Endothelial cell of umbilical vein (primary cell): ENCODE data around the gene GPR50. TPM values are rescaled to one million over a fixed set of nuclear protein-coding genes. Genes with fewer than 3 reads are reported as not detected.

Source experiments
- BruUV-seq: library from RNA; stranded (reverse); fragments of 400-500 nt; replicated peaks from 2 replicates; lab custom pipeline; 2021; lab: Mats Ljungman, UMichigan
- CTCF ChIA-PET: fragments of 300-600, 350-600 bp; sonication (Branson Sonifier 250); formaldehyde crosslinking; loops from one replicate; lab custom pipeline; 2021; ENCODE audit warnings: antibody characterized with exemption, inconsistent platforms; lab: Charles Lee
- POLR2A ChIA-PET: fragments of 300-600, 350-600 bp; sonication (Branson Sonifier 250); formaldehyde crosslinking; loops from one replicate; lab custom pipeline; 2021; ENCODE audit warnings: antibody characterized with exemption, inconsistent platforms; lab: Charles Lee
- DNase-seq: peaks from one replicate; pipeline ENCODE4 v3.0.0-alpha.2; 2011; ENCODE audit warnings: low read depth, low spot score
- FAIRE-seq: peaks from 2 replicates; lab custom pipeline; 2011; peaks lifted over from hg19 to GRCh38; lab: Jason Lieb, UNC
- H2AFZ ChIP-seq: 2 replicates; pipeline ENCODE4 v1.6.0; 2012; ENCODE audit warnings: low read depth, low read length, control low read depth, inconsistent platforms
- H3K27ac ChIP-seq: 2 replicates; pipeline ENCODE4 v1.5.1; 2011; ENCODE audit warnings: low read depth, mild to moderate bottlenecking, control low read depth, low read length, moderate library complexity; ENCODE audit not compliant: insufficient read depth
- H3K27me3 ChIP-seq, 2 experiments: 2 replicates each; pipeline versions ENCODE4 v1.6.0 to v1.6.1; 2011; ENCODE audit warnings: low read length in 2 of 2, mixed read lengths in 1 of 2; ENCODE audit not compliant: control insufficient read depth in 2 of 2, insufficient read depth in 2 of 2
- H3K36me3 ChIP-seq, 2 experiments: 2 replicates in 1 of 2; 3 replicates in 1 of 2; pipeline ENCODE4 v1.5.1; 2011; ENCODE audit warnings: low read length in 2 of 2, mild to moderate bottlenecking in 1 of 2, moderate library complexity in 1 of 2; ENCODE audit not compliant: control insufficient read depth in 2 of 2, insufficient read depth in 2 of 2; ENCODE audit errors: extremely low read depth in 1 of 2
- H3K4me1 ChIP-seq: 3 replicates; pipeline ENCODE4 v1.5.1; 2011; ENCODE audit warnings: mild to moderate bottlenecking, low read length; ENCODE audit not compliant: control insufficient read depth, insufficient read depth; ENCODE audit errors: extremely low read depth
- H3K4me2 ChIP-seq: 2 replicates; pipeline ENCODE4 v1.6.1; 2011; ENCODE audit warnings: low read length, control low read depth, mixed read lengths; ENCODE audit not compliant: insufficient read depth
- H3K4me3 ChIP-seq, 3 experiments: fragments of 200-600 bp in 1 of 3; sonication (generic), shearing (Covaris generic) in 1 of 3; replicated peaks in 1 of 3; 2 replicates each; pipeline ENCODE4 v1.5.1; 2011 to 2016; ENCODE audit warnings: control low read depth in 3 of 3, low read length in 3 of 3, mild to moderate bottlenecking in 2 of 3, inconsistent platforms in 1 of 3, low read depth in 1 of 3, moderate library complexity in 1 of 3; ENCODE audit not compliant: insufficient read depth in 1 of 3
- H3K79me2 ChIP-seq: 2 replicates; pipeline ENCODE4 v1.6.0; 2012; ENCODE audit warnings: low read length, inconsistent platforms; ENCODE audit not compliant: control insufficient read depth, insufficient read depth
- H3K9ac ChIP-seq: replicated peaks from 2 replicates; pipeline ENCODE3; 2011; ENCODE audit warnings: low read length, control low read depth; ENCODE audit not compliant: insufficient read depth; ENCODE audit errors: extremely low read depth
- H3K9me1 ChIP-seq: replicated peaks from 3 replicates; pipeline ENCODE4 v1.6.0; 2011; ENCODE audit warnings: mild to moderate bottlenecking, low read length; ENCODE audit not compliant: control insufficient read depth, insufficient read depth; ENCODE audit errors: extremely low read depth
- H3K9me3 ChIP-seq: replicated peaks from 2 replicates; pipeline ENCODE4 v1.5.1; 2012; ENCODE audit warnings: low read length, inconsistent platforms; ENCODE audit not compliant: control insufficient read depth, insufficient read depth
- H4K20me1 ChIP-seq: replicated peaks from 2 replicates; pipeline ENCODE3; 2011; ENCODE audit warnings: mild to moderate bottlenecking, low read length; ENCODE audit not compliant: control insufficient read depth, insufficient read depth; ENCODE audit errors: extremely low read depth
- CTCF ChIP-seq, 2 donors: IDR thresholded peaks; 1 replicate in 1 of 2; 2 replicates in 1 of 2; pipeline ENCODE4 v1.5.1; 2011; ENCODE audit warnings: low read length in 2 of 2, mild to moderate bottlenecking in 2 of 2, moderate library complexity in 2 of 2, control low read depth in 1 of 2, inconsistent platforms in 1 of 2, low read depth in 1 of 2; ENCODE audit not compliant: insufficient read depth in 1 of 2; ENCODE audit errors: extremely low read depth in 1 of 2
- EZH2 ChIP-seq: IDR thresholded peaks from 2 replicates; pipeline ENCODE4 v1.6.1; 2012; ENCODE audit warnings: borderline replicate concordance, low read depth, mild to moderate bottlenecking, moderate library complexity, low read length, inconsistent platforms; ENCODE audit not compliant: severe bottlenecking
- FOS ChIP-seq: IDR thresholded peaks from 2 replicates; pipeline ENCODE4 v1.6.1; 2011; ENCODE audit warnings: mild to moderate bottlenecking, low read length, moderate library complexity, borderline replicate concordance; ENCODE audit not compliant: insufficient read depth
- GATA2 ChIP-seq: IDR thresholded peaks from 2 replicates; pipeline ENCODE4 v1.7.0; 2011; ENCODE audit warnings: low read depth, mild to moderate bottlenecking, moderate library complexity, mixed read lengths, low read length; ENCODE audit not compliant: insufficient read length, insufficient read depth
- JUN ChIP-seq: IDR thresholded peaks from 2 replicates; pipeline ENCODE4 v1.6.1; 2011; ENCODE audit warnings: borderline replicate concordance, low read depth; ENCODE audit not compliant: insufficient read length, insufficient read depth
- MAX ChIP-seq: IDR thresholded peaks from 2 replicates; pipeline ENCODE4 v1.6.1; 2011; ENCODE audit not compliant: insufficient read depth, insufficient read length
- MYC ChIP-seq: IDR thresholded peaks from one replicate; pipeline ENCODE4 v1.6.1; 2011; ENCODE audit warnings: mild to moderate bottlenecking, low read depth, low read length
- POLR2AphosphoS5 ChIP-seq: IDR thresholded peaks from 2 replicates; pipeline ENCODE4 v1.6.1; 2012; ENCODE audit warnings: low read depth, mild to moderate bottlenecking, control low read depth, low read length, moderate library complexity; ENCODE audit not compliant: insufficient read depth
- dilution Hi-C: fragments of 300-500 bp; cut with MboI; formaldehyde crosslinking; loops from one replicate; pipeline ENCODE4 v1.15.0; 2019; ENCODE audit warnings: low sequenced_read_pairs; ENCODE audit not compliant: extremely low pct_ligation_motif_present
- intact Hi-C: fragments of 100-400 bp; cut with micrococcal nuclease; formaldehyde crosslinking; loops from one replicate; pipeline ENCODE4 v1.10.0; 2022
- microRNA-seq: library from miRNA; unstranded; fragments of <30 nt; microRNA quantifications from one replicate; pipeline ENCODE4 v1.2.0, GENCODE V29; 2021; ENCODE audit warnings: borderline number of aligned reads, borderline replicate concordance
- polyA plus RNA-seq, 4 experiments: library from polyadenylated mRNA; depleted of rRNA in 3 of 4; stranded (reverse) in 3 of 4; unstranded in 1 of 4; fragments of >200 nt; gene quantifications; 2 replicates each; pipeline versions ENCODE4 v1.2.1 to v1.2.3, GENCODE V29; 2011 to 2012; ENCODE audit warnings: missing spikeins in 1 of 4
- small RNA-seq: library from RNA; depleted of rRNA; stranded (forward); fragments of <200 nt; gene quantifications from one replicate; pipeline ENCODE3, GENCODE V24; 2012; ENCODE audit warnings: low replicate concordance, low read depth; ENCODE audit not compliant: insufficient read depth, insufficient read length
- total RNA-seq: library from RNA; stranded (reverse); gene quantifications from 2 replicates; pipeline ENCODE4 v1.2.3, GENCODE V29; 2021

Gene GPR50
- total and polyA plus RNA-seq, 2 donors (not counting 3 experiments of a cell fraction or from before 2014, with no cell fraction given), result not detected

- intact Hi-C loops, result no loop called here
- H3K4me2 ChIP-seq, result no peak overlapping the region
- H3K27ac ChIP-seq, result no peak overlapping the region
- no peaks in the 10 kb centered on the region for H3K9me1 ChIP-seq
- no TSS peak for BruUV-seq
- H3K36me3 ChIP-seq, result no peaks in the 10 kb centered on the region
- FAIRE-seq (no peak), DNase-seq (no peak)
- H3K4me3 ChIP-seq, result no peak overlapping the region
- no peaks in the 10 kb centered on the region for H3K27me3 ChIP-seq
- no peak overlapping the region for H2AFZ ChIP-seq
- no peaks in the 10 kb centered on the region for H3K4me1 ChIP-seq
- POLR2A ChIA-PET, result no interaction called here
- H4K20me1 ChIP-seq, result no peaks in the 10 kb centered on the region
- CTCF ChIA-PET, result no interaction called here
- H3K9ac ChIP-seq, result no peak overlapping the region
- H3K9me3 ChIP-seq, result no peaks in the 10 kb centered on the region
- H3K79me2 ChIP-seq, result no peaks in the 10 kb centered on the region
- dilution Hi-C loops, result no loop called here
- TF ChIP-seq JUN (no peak), EZH2 (no peak), POLR2AphosphoS5 (no peak), CTCF (IDR thresholded peaks at IDR 0.05; ENCODE audit: extremely low read depth in 1 of 2, insufficient read depth in 1 of 2, low read depth in 1 of 2, low read length in 2 of 2) (no peak), FOS (no peak), MAX (no peak), GATA2 (no peak), MYC (no peak)
Observed at GRCh38 chrX:151228935-151229334, 52.6 kb downstream of the GPR50 start.

Small RNA genes lying within 50 kb of the gene (microRNA-seq; reads per million reads assigned to microRNA genes)
- not detected for gene MIR4330

Small RNA genes lying within 50 kb of the gene (small RNA-seq; reads per million reads assigned to genes)
- not detected for gene MIR4330

Other genes with a start within 250 kb of the GPR50 start
- 124 and 127 TPM in 2 replicates for gene HMGB3, start 193.2 kb upstream of the GPR50 start, total RNA-seq
- gene HMGB3, start 193.2 kb upstream of the GPR50 start, polyA plus RNA-seq, result 10.0 and 13.7 TPM in 2 replicates
- 34.2 and 40.9 TPM in 2 replicates for gene VMA21, start 220.6 kb downstream of the GPR50 start, total RNA-seq
- gene VMA21, start 220.6 kb downstream of the GPR50 start, polyA plus RNA-seq, result 11.6 and 12.7 TPM in 2 replicates